Thyroid gland (tissue), 4 donors: Measurements from ENCODE around the gene MRPL54.

ENCODE experiments used
- POLR2A ChIP-seq, 2 donors: fragments of 450-650 bp; IDR thresholded peaks; one replicate each; pipeline ENCODE4 v1.6.1; 2017; ENCODE audit warnings: antibody characterized with exemption in 2 of 2, mild to moderate bottlenecking in 2 of 2, moderate library complexity in 1 of 2
- TF ChIP-seq, protein P1 (sequence below), 6 experiments: fragments of 200-600 bp in 3 of 6; fragments of 450-650 bp in 3 of 6; sonication (generic) in 3 of 6; IDR thresholded peaks; one replicate each; pipeline ENCODE4 v1.5.1; 2016 to 2019; ENCODE audit warnings: antibody characterized with exemption in 6 of 6, mild to moderate bottlenecking in 2 of 6, inconsistent platforms in 1 of 6, moderate library complexity in 1 of 6

DNA sequence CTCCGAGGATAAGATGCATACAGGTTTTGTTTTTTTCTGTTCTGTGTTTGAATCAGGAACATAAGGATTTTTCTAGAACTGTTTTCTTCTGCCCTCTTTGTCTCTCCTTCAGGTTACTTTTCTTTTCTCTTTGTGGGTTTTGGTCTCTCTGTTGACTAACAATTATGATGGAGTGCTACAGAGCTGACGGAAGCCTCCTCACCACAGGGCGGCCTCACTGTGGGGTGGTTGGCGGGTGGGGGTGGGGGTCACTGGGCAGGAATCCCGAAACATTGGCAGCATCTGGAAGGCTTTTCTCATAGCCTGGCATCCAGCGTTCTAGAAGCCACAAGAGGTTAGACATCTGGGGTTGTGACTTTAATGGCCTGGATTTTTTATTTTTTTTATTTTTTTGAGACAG, 35.7 kb downstream of the MRPL54 start:
- TF ChIP-seq, protein P1, sequence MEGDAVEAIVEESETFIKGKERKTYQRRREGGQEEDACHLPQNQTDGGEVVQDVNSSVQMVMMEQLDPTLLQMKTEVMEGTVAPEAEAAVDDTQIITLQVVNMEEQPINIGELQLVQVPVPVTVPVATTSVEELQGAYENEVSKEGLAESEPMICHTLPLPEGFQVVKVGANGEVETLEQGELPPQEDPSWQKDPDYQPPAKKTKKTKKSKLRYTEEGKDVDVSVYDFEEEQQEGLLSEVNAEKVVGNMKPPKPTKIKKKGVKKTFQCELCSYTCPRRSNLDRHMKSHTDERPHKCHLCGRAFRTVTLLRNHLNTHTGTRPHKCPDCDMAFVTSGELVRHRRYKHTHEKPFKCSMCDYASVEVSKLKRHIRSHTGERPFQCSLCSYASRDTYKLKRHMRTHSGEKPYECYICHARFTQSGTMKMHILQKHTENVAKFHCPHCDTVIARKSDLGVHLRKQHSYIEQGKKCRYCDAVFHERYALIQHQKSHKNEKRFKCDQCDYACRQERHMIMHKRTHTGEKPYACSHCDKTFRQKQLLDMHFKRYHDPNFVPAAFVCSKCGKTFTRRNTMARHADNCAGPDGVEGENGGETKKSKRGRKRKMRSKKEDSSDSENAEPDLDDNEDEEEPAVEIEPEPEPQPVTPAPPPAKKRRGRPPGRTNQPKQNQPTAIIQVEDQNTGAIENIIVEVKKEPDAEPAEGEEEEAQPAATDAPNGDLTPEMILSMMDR (IDR thresholded peaks at IDR 0.05) = no peak
- no peak for TF ChIP-seq POLR2A (IDR thresholded peaks at IDR 0.05)
